ENCODE measurements around the gene NKX1-2.
A peak's percentile ranks its signal among the peaks of the same experiment; 100 is the strongest.

GRCh38 chr10:124461642-124462347 is 12.0 kb upstream of the NKX1-2 start, which contains the start of gene LHPP:
- TF ChIP-seq, protein P1, sequence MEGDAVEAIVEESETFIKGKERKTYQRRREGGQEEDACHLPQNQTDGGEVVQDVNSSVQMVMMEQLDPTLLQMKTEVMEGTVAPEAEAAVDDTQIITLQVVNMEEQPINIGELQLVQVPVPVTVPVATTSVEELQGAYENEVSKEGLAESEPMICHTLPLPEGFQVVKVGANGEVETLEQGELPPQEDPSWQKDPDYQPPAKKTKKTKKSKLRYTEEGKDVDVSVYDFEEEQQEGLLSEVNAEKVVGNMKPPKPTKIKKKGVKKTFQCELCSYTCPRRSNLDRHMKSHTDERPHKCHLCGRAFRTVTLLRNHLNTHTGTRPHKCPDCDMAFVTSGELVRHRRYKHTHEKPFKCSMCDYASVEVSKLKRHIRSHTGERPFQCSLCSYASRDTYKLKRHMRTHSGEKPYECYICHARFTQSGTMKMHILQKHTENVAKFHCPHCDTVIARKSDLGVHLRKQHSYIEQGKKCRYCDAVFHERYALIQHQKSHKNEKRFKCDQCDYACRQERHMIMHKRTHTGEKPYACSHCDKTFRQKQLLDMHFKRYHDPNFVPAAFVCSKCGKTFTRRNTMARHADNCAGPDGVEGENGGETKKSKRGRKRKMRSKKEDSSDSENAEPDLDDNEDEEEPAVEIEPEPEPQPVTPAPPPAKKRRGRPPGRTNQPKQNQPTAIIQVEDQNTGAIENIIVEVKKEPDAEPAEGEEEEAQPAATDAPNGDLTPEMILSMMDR (IDR thresholded peaks at IDR 0.05), result peak in 1 of 3 donors; percentile 55
- peak in 1 of 3 donors; percentile 30 for TF ChIP-seq POLR2AphosphoS5 (IDR thresholded peaks at IDR 0.05)

Measured in breast epithelium (tissue), 3 donors.